Mucosa of gallbladder (tissue), 1 donor: ENCODE data around the gene ACSM5. TPM values are rescaled to one million over a fixed set of nuclear protein-coding genes. Genes with fewer than 3 reads are reported as not detected.
"Not testable (repeated sequence)": the region's sequence is repeated elsewhere in the genome, so short reads cannot be mapped to it uniquely, and the experiment has no call there.

Source experiments
- DNase-seq: peaks from one replicate; pipeline ENCODE4 v3.0.0-alpha.2; 2020; ENCODE audit warnings: low spot score
- total RNA-seq: library from RNA; stranded (reverse); gene quantifications from one replicate; pipeline ENCODE4 v1.2.1, GENCODE V29; 2021
- donor health status: DM: no; HTN: no; CAD: no.

Gene ACSM5
- total RNA-seq, 1 donor from 2014 or later, result 2.6 TPM

- no peak for DNase-seq
These were observed 10.7 kb upstream of the ACSM5 start for GRCh38 chr16:20398603-20399002.

GRCh38 chr16:20399185-20399584 is 10.1 kb upstream of the ACSM5 start:
- DNase-seq, result no peak

GRCh38 chr16:20401066-20401465 is 8.3 kb upstream of the ACSM5 start:
- DNase-seq, result no peak

GRCh38 chr16:20401475-20402016 is 7.8 kb upstream of the ACSM5 start:
- DNase-seq, result no peak

GRCh38 chr16:20402651-20403050 is 6.7 kb upstream of the ACSM5 start:
- no peak for DNase-seq

GRCh38 chr16:20404637-20405036 is 4.7 kb upstream of the ACSM5 start, which contains the start of gene PDILT:
TSS of gene PDILT (minus strand) at chr16:20404737. CDS start at chr16:20399300, 5,437 bp downstream.
- no peak for DNase-seq

GRCh38 chr16:20410121-20410723 is 888 bp downstream of the ACSM5 start:
- DNase-seq, result no peak

GRCh38 chr16:20411055-20411454 is 1.7 kb downstream of the ACSM5 start:
- DNase-seq, result no peak

- DNase-seq, result no peak
These were observed 6.2 kb downstream of the ACSM5 start for GRCh38 chr16:20415541-20415940.

GRCh38 chr16:20419093-20419492 is 9.8 kb downstream of the ACSM5 start:
- DNase-seq, result not testable (repeated sequence)

- DNase-seq, result not testable (repeated sequence)
These were observed 12.4 kb downstream of the ACSM5 start for GRCh38 chr16:20421748-20422147.

GRCh38 chr16:20423772-20424128 is 14.4 kb downstream of the ACSM5 start:
- not testable (repeated sequence) for DNase-seq

GRCh38 chr16:20424129-20424866 is 15.0 kb downstream of the ACSM5 start:
- no peak for DNase-seq

- DNase-seq, result not testable (repeated sequence)
These were observed 18.1 kb downstream of the ACSM5 start for GRCh38 chr16:20427401-20427797.

- not testable (repeated sequence) for DNase-seq
These were observed 20.2 kb downstream of the ACSM5 start for GRCh38 chr16:20429499-20429898.

GRCh38 chr16:20430480-20430879 is 21.1 kb downstream of the ACSM5 start:
- not testable (repeated sequence) for DNase-seq

GRCh38 chr16:20430948-20431347 is 21.6 kb downstream of the ACSM5 start:
- no peak for DNase-seq

GRCh38 chr16:20438950-20439349 is 29.6 kb downstream of the ACSM5 start:
- DNase-seq, result not testable (repeated sequence)

- peak; percentile 14 for DNase-seq
These were observed 30.5 kb downstream of the ACSM5 start for GRCh38 chr16:20439820-20440231.

GRCh38 chr16:20440731-20441130 is 31.4 kb downstream of the ACSM5 start:
- DNase-seq, result not testable (repeated sequence)

GRCh38 chr16:20441191-20441590 is 31.9 kb downstream of the ACSM5 start:
- no peak for DNase-seq

- DNase-seq, result not testable (repeated sequence)
These were observed 32.5 kb downstream of the ACSM5 start for GRCh38 chr16:20441859-20442258.
